GM20000 (cell line): ENCODE results near the gene LAMB3.

ENCODE experiments used
- DNase-seq: peaks from one replicate; pipeline ENCODE4 v3.0.0; 2012; ENCODE audit warnings: low spot score
- TF ChIP-seq, protein P1 (sequence below): IDR thresholded peaks from 2 replicates; pipeline ENCODE4 v1.5.1; 2012; ENCODE audit warnings: mild to moderate bottlenecking, control low read depth; ENCODE audit errors: extremely low read depth, missing control alignments

The LAMB3 gene

DNA sequence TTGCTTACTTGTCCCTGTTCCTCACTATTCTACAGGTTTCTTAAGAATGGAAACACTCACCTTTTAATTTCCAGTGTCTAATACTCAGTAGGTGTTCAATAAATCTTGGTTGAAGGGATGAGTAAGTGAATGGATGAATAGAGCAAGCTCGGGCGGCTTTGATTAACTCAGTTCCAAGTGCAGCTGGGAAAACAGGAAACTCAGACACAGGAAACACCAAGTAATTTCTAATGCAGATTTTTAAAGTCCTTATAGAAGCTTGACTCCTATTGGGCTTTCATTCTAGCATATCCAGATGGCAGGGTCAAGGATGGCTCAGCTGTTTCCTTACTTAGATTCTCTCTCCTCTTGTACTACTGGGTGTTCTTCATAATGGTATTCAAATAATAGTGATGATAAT lies 54.7 kb downstream of the LAMB3 start:
- DNase-seq, result no peak
- TF ChIP-seq, protein P1, sequence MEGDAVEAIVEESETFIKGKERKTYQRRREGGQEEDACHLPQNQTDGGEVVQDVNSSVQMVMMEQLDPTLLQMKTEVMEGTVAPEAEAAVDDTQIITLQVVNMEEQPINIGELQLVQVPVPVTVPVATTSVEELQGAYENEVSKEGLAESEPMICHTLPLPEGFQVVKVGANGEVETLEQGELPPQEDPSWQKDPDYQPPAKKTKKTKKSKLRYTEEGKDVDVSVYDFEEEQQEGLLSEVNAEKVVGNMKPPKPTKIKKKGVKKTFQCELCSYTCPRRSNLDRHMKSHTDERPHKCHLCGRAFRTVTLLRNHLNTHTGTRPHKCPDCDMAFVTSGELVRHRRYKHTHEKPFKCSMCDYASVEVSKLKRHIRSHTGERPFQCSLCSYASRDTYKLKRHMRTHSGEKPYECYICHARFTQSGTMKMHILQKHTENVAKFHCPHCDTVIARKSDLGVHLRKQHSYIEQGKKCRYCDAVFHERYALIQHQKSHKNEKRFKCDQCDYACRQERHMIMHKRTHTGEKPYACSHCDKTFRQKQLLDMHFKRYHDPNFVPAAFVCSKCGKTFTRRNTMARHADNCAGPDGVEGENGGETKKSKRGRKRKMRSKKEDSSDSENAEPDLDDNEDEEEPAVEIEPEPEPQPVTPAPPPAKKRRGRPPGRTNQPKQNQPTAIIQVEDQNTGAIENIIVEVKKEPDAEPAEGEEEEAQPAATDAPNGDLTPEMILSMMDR, result no peak

GRCh38 chr1:209595599-209596285 lies 56.5 kb downstream of the LAMB3 start:
- TF ChIP-seq, protein P1, result no peak
- no peak for DNase-seq

GRCh38 chr1:209595028-209595427 lies 57.2 kb downstream of the LAMB3 start:
- DNase-seq, result no peak
- TF ChIP-seq, protein P1, result no peak

DNA sequence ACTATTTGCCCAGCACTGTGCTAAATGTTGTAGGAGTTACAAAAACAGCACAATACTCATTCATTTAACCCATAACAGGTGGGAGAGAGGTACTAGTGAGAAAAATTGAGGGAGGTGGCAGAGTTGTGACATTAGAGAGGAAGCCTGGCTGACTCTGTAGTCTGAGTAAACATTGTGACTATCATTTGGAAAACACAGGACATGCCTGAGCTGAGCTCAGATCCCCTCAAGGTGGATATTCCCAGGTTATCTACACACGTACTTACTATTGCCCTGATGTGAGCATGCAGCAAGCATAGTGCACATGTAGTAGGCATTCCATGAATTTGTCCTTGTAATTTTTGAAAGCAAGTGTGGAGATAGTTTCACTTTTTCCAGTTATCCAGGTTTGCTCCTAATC lies 57.8 kb downstream of the LAMB3 start:
- TF ChIP-seq, protein P1, result no peak
- DNase-seq, result no peak

DNA sequence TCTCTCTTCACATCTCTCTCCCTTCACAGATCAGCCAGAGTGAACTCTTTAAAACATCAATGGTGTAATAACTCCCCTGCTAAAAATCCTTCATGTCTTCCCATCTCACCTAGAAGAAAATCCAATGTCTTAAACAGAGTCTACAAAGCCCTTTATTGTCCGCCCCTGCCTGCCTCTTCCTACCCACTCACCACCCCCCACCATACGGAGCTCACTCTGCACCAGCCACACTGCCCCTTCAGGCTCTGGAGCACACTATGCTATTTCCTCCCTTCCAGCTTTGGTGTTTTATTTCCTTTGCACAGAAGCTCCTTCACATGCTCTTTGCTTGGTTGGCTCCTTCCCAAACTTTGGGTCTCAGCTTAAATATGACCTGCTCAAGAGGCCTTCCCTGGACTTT lies 58.5 kb downstream of the LAMB3 start:
- DNase-seq, result no peak
- TF ChIP-seq, protein P1, result no peak

- TF ChIP-seq, protein P1, result no peak
- DNase-seq, result no peak
Measured at GRCh38 chr1:209590405-209590804, 61.8 kb downstream of the LAMB3 start.

DNA sequence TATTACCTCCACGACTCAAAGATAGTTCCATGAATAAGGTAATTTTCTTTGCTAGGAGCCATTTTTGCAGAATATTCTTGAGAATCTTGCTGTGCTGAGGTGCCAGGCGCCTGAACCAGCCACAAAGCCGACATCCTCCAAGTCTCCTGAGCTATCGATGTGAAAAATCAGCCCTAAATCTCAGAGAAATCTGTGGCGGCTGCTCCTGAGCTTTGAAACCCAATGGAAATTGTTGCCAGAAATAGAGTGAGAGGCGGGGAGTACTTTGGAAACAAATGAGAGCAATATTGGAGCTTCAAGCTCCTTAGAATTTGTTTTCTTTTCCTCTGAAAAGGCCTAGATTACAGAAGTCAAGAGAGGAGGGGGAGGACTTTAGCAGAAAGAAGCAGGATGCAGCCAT lies 62.4 kb downstream of the LAMB3 start:
- DNase-seq, result no peak
- TF ChIP-seq, protein P1, result no peak
